K562 (cell line): ENCODE measurements around the gene SRL.

ENCODE experiments used
- BCLAF1 ChIP-seq, 2 experiments: fragments of 450-650 bp in 1 of 2; IDR thresholded peaks; 2 replicates each; pipeline ENCODE4 v1.6.1; 2011 to 2017; ENCODE audit warnings: low read depth in 2 of 2, antibody characterized with exemption in 1 of 2, borderline replicate concordance in 1 of 2, low read length in 1 of 2, mild to moderate bottlenecking in 1 of 2, mixed read lengths in 1 of 2; ENCODE audit not compliant: control insufficient read depth in 1 of 2
- CBX8 ChIP-seq: fragments of 200-600 bp; sonication (generic); IDR thresholded peaks from 2 replicates; pipeline ENCODE4 v1.6.1; 2012; ENCODE audit warnings: borderline replicate concordance, mixed run types, low read depth, mild to moderate bottlenecking, moderate library complexity, mixed read lengths, low read length, control low read depth, inconsistent platforms; ENCODE audit not compliant: poor library complexity, severe bottlenecking; ENCODE audit errors: extremely low read depth
- E2F5 ChIP-seq: sonication (generic); formaldehyde crosslinking; IDR thresholded peaks from 2 replicates; pipeline ENCODE4 v1.8.0; 2022; ENCODE audit warnings: mild to moderate bottlenecking, missing genetic modification reagents
- GABPB2 ChIP-seq: fragments of 250-450 bp; sonication (Bioruptor Pico); conservative IDR thresholded peaks from 2 replicates; pipeline ENCODE4 v1.5.1; 2021; ENCODE audit warnings: mild to moderate bottlenecking
- MCM2 ChIP-seq: fragments of 450-650 bp; IDR thresholded peaks from 2 replicates; pipeline ENCODE4 v1.6.1; 2017; ENCODE audit warnings: low read depth, mild to moderate bottlenecking
- NR2C2 ChIP-seq, 2 experiments: fragments of 200-800 bp in 1 of 2; sonication (Bioruptor generic) in 1 of 2; sonication (generic) in 1 of 2; formaldehyde crosslinking in 1 of 2; IDR thresholded peaks; 2 replicates each; pipeline versions ENCODE4 v1.6.1 to v1.8.0; 2016 to 2022; ENCODE audit warnings: mild to moderate bottlenecking in 1 of 2, missing compliant biosample characterization in 1 of 2, missing genetic modification characterization in 1 of 2, missing genetic modification reagents in 1 of 2
- POLR2AphosphoS5 ChIP-seq: IDR thresholded peaks from 2 replicates; pipeline ENCODE4 v1.6.1; 2011; ENCODE audit warnings: mild to moderate bottlenecking, low read depth, low read length, moderate library complexity; ENCODE audit not compliant: control insufficient read depth, insufficient read depth
- SMAD4 ChIP-seq: fragments of 250-450 bp; sonication (Bioruptor Pico); conservative IDR thresholded peaks from 2 replicates; pipeline ENCODE4 v1.8.0; 2021; ENCODE audit warnings: inconsistent platforms, mild to moderate bottlenecking, moderate library complexity
- ZNF24 ChIP-seq: fragments of 450-650 bp; IDR thresholded peaks from 2 replicates; pipeline ENCODE4 v1.6.1; 2016
- ZNF263 ChIP-seq: sonication (generic); formaldehyde crosslinking; IDR thresholded peaks from 2 replicates; pipeline ENCODE4 v1.8.0; 2022; ENCODE audit warnings: mild to moderate bottlenecking, missing genetic modification reagents, borderline replicate concordance
- ZZZ3 ChIP-seq: fragments of 450-650 bp; IDR thresholded peaks from 2 replicates; pipeline ENCODE4 v1.6.1; 2016; ENCODE audit warnings: antibody characterized with exemption, mild to moderate bottlenecking, moderate library complexity

GRCh38 chr16:4172070-4172469 is 69.8 kb downstream of the SRL start:
- TF ChIP-seq ZZZ3 (no peak), ZNF24 (no peak), POLR2AphosphoS5 (no peak), CBX8 (no peak), NR2C2 (CRISPR knock-in tag; IDR thresholded peaks at IDR 0.05) (no peak), NR2C2 (tag; IDR thresholded peaks at IDR 0.05) (no peak), SMAD4 (CRISPR knock-in tag) (no peak), ZNF263 (no peak), BCLAF1 (IDR thresholded peaks at IDR 0.05; ENCODE audit: borderline replicate concordance in 1 of 2, control insufficient read depth in 1 of 2, low read depth in 2 of 2, low read length in 1 of 2) (no peak), GABPB2 (CRISPR knock-in tag) (no peak), E2F5 (CRISPR knock-in tag) (no peak), MCM2 (no peak)
